ENCODE data around the gene IGFBP4.

DNA sequence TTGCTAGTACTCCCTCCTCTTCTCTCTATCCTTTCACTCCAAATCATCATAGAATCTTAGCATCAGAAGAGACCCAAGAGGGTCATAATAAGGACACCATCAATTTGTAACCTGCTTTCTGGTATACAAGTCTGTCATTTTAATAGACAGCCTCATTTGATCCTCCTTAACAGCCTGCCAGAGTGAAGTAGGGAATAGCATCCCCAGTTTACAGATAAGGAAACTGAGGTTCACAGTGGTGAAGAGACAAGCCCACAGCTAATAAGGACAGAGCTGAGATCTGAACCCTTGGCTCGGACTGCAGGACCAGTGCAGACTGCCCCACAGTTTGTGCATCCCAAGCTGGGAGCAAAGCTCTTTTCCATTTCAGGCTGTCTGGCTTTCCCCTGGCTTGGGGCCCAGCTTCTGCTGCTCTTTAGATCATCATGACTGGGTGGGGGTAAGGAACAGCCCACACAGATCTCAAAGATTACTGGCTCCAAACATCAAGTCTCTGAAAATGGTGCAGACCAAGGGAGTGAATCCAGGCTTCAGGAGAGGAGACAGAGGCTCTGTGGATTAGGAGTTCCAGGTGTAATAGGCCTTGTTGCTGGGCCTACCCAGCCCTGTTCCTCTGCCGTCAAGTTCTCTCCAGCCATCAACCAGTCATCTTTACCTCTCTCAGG is 10.3 kb upstream of the IGFBP4 start:
- TF ChIP-seq, protein P1, sequence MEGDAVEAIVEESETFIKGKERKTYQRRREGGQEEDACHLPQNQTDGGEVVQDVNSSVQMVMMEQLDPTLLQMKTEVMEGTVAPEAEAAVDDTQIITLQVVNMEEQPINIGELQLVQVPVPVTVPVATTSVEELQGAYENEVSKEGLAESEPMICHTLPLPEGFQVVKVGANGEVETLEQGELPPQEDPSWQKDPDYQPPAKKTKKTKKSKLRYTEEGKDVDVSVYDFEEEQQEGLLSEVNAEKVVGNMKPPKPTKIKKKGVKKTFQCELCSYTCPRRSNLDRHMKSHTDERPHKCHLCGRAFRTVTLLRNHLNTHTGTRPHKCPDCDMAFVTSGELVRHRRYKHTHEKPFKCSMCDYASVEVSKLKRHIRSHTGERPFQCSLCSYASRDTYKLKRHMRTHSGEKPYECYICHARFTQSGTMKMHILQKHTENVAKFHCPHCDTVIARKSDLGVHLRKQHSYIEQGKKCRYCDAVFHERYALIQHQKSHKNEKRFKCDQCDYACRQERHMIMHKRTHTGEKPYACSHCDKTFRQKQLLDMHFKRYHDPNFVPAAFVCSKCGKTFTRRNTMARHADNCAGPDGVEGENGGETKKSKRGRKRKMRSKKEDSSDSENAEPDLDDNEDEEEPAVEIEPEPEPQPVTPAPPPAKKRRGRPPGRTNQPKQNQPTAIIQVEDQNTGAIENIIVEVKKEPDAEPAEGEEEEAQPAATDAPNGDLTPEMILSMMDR (IDR thresholded peaks at IDR 0.05): no peak
- no peak for TF ChIP-seq POLR2A (IDR thresholded peaks at IDR 0.05)

Data from body of pancreas (tissue), 4 donors.